Measurements from ENCODE around the gene PPM1A.
"Not testable (repeated sequence)": the region's sequence is repeated elsewhere in the genome, so short reads cannot be mapped to it uniquely, and the experiment has no call there.

The PPM1A gene

DNA sequence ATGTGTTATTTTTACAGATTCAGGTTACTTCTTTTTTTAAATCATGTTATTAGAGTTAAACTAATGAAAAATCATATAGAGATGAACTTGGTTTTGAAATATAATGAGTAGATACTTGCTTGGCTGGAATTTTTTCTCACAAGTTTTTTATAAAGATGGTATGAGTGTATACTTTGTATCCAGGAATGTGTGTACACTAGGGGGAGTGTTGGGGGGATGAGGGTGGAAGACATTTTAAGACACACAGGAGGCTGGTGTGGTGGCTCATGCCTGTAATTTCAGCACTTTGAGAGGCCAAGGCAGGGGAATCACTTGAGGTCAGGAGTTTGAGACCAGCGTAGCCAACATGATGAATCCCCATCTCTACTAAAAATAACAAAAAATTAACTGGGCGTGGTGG, 23.2 kb downstream of the PPM1A start:
- DNase-seq = no peak

DNA sequence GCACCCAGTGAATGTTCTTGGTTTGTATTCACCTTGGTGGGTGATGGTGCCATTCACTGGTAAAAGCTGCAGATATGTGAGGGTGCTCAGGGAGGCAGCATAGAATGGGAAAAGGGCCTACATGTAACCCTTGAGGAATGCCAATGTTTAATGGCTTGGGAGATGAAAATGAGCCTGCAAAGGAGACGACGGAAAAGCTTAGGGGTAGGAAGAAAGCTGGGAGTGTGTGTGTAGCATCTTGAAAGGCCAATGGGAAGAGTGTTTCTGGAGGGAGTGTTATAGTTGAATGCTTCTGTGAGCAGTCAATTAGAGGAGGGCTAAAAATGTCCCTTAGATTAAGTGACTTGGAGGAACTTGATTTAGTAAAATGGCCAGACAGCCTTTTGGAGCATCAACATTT, 24.9 kb downstream of the PPM1A start:
- no peak for DNase-seq

DNA sequence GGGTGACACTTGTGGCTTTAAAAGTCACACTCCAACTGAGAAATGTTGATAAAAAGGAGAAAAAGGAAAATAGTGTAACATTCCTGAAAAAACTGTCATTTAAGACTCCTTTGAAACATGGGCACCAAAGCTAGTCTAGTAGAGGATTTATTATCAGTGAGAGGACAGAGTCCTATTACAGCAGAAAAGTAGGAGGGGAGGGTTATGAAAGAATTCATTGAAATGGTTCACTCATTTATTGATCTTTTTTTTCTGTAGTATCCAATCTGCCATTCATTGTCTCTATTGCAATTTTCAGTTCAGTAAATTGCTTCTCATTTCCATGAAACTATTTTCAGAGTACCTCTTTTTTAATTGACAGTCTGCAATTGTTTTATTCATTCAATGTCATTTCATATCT, 25.4 kb downstream of the PPM1A start:
- DNase-seq = no peak

- DNase-seq = no peak
Observed at GRCh38 chr14:60275932-60276331, 26.9 kb downstream of the PPM1A start.

DNA sequence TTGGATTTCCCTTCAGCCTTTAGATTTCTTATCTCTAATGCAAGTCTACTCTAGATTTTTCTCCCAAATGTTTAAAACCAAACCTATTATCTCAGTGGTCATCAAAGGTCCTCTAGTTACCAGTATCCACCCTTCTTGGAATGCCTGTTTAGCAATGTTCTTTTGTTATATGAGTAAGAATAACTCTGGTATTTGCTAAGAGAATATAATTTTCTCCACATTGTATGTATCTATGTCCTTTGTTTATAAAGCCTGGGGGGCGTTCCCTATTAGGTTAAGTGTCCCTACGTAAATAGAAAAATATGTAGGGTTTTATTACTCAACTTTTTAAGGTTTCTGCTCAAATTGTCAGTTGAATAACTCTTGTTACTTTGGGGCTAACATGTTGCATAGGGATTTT, 27.3 kb downstream of the PPM1A start:
- no peak for DNase-seq

DNA sequence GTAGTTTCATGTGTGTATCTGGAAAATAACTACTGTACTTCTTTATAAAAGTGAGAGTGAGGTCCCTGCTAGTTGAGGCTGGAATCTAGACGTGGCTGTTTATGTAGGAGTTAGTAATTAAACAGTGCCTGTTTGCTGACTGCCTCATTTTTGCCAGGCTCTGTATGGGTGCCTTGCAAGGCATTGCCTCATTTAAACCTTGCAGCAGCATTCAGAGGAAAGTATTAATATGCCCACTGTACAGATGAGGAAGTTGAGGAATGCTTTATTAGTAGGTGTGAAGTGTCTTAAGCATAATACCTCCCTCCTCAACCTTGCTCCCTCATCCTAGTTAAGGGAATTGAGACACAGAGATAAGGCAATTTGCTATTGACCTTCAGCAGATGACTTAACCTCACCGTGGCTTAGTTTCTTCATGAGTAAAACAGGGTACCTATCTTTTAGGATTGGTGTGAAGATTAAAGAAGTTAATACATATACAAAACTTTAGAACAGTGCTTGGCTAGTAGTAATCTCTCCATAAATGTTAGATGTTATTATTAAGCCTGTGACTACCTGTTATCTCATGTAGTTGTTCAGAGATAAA, 28.7 kb downstream of the PPM1A start:
- no peak for DNase-seq

DNA sequence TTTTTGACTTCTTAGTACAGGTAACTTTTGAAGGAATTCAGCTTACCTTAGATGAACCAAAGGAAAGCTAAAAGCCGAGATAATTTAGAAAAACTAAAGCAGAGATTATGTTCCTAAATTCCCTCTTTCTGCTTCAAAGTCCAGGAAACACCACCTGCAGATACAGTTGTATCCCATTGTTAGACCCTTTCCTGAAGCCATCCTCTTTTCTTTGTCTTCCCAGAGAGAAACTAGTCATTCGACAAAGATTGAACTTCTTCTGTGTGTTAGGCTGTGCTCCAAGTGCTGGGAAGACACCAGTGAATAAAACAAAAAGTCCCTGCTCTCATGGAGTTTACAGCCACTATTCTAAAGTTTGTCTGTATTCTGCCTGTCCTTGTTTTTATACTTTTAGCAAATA, 29.3 kb downstream of the PPM1A start:
- no peak for DNase-seq

DNA sequence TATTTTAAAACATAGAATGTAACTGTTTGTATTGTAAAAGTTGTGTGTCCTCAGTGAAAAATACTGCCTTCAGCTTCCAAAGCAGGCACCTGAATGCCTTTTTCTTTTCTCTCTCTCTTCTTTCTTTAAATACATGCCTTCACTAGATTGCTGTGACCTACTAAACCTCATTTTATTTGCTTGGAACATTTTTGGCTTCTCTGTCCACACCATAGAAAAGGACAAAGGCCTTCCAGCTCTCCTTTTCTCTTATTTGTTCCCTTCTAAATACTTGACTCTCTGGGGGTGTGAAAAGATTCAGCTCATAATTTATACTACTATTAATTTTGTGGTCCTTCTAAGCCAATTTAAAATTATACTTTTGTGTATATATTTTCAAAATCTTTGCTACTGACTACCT, 38.4 kb downstream of the PPM1A start:
- DNase-seq = no peak

DNA sequence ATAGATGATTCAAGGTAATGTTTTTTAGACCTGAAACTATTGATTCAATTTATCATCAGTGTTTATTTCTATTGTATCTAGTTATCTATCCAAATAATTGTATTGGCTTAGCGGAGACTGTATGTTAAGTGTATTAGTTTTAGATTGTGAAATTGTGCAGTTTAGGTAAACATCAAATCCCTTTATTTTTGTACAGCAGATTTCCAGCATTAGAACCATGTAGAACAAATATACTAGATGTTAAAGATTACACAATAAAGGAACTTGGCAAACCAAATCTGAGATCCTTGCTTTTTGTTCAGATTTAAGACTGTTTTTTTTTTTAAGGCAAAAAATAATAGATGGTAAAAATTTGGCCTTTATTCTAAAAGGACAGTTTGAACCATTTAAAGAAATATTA, 39.3 kb downstream of the PPM1A start:
- DNase-seq = no peak

GRCh38 chr14:60294411-60295069, 45.5 kb downstream of the PPM1A start:
- DNase-seq = no peak

GRCh38 chr14:60300019-60300418, 51.0 kb downstream of the PPM1A start:
- no peak for DNase-seq

DNA sequence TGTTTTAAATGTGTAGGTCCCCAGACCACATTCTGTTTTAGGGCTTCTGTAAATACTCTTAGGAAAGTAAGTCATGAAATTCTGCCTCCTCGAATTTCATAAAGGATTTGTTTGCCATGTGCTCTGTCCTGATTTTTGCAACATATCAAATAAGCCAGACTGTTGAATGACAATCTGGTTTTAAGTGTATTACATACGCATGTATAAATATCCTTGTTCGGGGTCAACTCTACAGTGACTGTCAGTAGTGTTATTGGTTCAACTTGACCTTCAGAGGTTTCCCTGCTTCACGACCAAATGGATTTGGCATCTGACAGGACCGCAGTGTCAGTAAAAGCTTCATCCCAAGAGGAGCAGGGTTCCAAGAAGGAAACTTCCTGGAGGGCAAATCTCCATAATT, 52.7 kb downstream of the PPM1A start:
- DNase-seq = no peak

DNA sequence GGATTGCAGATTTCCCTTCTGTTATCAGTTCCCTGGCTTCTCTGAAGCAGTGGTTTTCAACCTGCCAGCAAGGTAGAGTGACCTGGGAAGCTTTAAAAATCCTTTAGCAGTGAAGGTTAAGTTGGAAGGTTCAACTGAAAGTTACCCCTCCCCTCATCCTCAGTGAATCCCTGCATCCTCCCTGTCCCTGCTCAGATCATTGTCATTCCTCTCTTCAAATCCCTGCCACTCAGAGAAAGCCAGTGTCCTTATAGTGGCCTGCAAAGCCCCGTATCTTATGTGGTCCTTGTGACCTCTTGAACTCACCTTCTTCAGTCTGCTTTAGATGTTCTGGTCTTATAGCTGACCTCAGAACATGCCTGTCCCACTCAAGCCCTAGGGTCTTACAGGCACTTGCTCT, 53.6 kb downstream of the PPM1A start:
- no peak for DNase-seq

DNA sequence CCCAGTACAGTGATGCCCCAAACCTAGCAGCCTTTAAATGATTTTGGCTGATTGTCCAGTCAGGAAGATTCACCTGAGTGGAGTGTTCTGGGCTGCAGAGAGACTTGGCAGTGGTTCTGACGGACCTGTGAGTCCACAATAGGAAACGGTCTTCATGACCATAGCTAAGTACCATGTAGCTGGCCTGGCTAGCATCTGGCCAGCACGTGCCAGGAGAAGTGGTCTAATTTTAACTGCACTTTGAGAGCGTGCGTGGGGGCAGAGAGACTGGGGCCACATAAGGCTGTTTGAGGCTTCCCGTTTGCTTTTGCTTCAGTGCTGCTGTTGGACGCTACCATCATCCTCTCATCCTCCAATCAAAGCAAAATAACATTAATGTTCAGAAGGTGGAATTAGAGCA, 54.7 kb downstream of the PPM1A start:
- no peak for DNase-seq

- DNase-seq = no peak
Observed at GRCh38 chr14:60304509-60304908, 55.5 kb downstream of the PPM1A start.

- DNase-seq = no peak
Observed at GRCh38 chr14:60309867-60310552, 61.0 kb downstream of the PPM1A start.

- no peak for DNase-seq
Observed at GRCh38 chr14:60311417-60311816, 62.4 kb downstream of the PPM1A start.

DNA sequence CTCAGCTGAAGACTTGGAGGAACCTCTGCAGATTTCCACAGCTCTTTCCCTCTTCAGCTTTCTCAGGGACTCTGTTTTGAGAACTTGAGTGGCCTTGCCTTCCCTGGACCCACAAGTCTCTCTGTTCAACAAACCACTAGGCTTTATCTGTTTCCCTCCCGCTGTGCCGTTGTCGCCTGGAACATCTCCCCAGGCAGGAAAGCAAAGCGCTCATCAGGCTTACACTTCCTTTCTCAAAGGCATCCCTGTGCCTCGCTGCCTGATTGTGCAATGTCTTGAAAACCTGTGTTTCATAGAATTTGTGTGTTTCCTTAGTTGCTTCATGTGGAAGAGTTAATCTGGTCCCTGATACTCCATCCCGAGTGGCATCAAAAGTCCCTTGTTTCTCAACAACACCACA, 64.1 kb downstream of the PPM1A start:
- no peak for DNase-seq

- DNase-seq = no peak
Observed at GRCh38 chr14:60315196-60315990, 66.4 kb downstream of the PPM1A start.

GRCh38 chr14:60317609-60318008, 68.6 kb downstream of the PPM1A start:
- DNase-seq = no peak

GRCh38 chr14:60320860-60321259, 71.8 kb downstream of the PPM1A start:
- DNase-seq = not testable (repeated sequence)

DNA sequence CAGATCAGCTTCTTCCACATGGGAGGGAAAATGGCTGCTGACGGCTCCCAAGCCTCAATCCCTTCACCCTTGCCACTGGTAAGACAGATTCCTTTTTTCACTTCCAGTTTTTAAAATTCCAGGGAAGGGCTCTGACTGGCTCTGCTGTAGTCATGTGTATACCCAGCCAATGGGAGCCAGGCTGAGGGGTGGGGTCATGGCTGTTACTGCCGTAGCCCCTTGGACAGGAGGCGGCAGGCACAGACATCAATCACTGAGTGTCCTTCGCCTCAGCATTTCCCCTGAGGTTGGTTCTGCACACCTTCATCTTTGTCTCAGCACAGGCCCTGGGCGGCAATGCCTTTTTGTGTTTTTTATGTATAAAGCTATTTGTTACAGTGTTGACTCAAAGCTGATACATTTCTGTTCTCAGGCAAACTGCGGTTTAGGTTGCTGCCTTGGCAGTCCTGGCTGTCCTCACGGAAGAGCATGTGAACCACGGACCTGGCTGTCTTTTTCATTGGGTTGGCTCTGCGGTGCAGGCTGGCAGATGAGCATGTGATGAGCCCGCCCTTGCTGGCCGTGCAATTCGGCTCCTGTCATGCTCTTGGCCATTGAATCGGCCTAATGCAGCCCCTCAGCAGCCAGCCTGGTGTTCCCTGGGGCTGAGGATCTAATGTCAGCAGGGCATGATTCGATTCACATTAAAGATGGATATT, 74.3 kb downstream of the PPM1A start:
- DNase-seq = no peak

DNA sequence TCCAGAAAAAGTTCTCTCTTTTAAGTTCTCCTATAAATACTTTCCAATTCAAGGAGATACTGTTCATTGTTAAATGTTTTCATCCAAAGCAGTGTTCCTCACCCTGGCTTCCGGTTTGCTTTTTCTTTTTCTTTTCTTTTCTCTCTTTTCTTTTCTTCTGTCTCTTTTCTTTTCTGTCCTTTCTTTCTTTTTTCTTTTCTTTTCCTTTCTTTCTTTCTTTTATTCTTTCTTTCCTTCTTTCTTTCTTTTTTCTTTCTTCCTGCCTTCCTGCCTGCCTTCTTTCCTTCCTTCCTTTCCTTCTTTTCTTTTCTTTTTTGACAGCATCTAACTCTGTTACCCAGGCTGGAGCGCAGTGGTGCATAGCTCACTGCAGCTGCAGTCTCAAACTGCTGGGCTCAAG, 75.8 kb downstream of the PPM1A start:
- DNase-seq = no peak
